Neural progenitor cell (in vitro differentiated cells): ENCODE results near the gene BBS9. TPM values are rescaled to one million over a fixed set of nuclear protein-coding genes. Genes with fewer than 3 reads are reported as not detected.
"Not testable (repeated sequence)": the region's sequence is repeated elsewhere in the genome, so short reads cannot be mapped to it uniquely, and the experiment has no call there.

Experiments
- DNase-seq: peaks from one replicate; pipeline ENCODE4 v3.0.0-alpha.2; 2016; ENCODE audit warnings: low spot score
- H2AFZ ChIP-seq: fragments of 200-600 bp; sonication (generic); replicated peaks from 2 replicates; pipeline ENCODE4 v1.6.1; 2016; ENCODE audit warnings: antibody characterized with exemption
- H3F3A ChIP-seq: fragments of 200-600 bp; sonication (generic); 2 replicates; pipeline ENCODE4 v1.6.1; 2016; ENCODE audit warnings: antibody characterized with exemption, low read depth
- H3K27ac ChIP-seq: fragments of 200-600 bp; sonication (generic); 2 replicates; pipeline ENCODE4 v1.5.1; 2016; ENCODE audit warnings: mild to moderate bottlenecking
- H3K27me3 ChIP-seq: fragments of 200-600 bp; sonication (generic); 2 replicates; pipeline ENCODE4 v1.6.1; 2016; ENCODE audit warnings: mild to moderate bottlenecking, moderate library complexity
- H3K36me3 ChIP-seq: fragments of 200-600 bp; sonication (generic); 2 replicates; pipeline ENCODE4 v1.5.1; 2016
- H3K4me1 ChIP-seq: fragments of 200-600 bp; sonication (generic); 2 replicates; pipeline ENCODE4 v1.6.1; 2016; ENCODE audit warnings: mixed run types
- H3K4me2 ChIP-seq: fragments of 200-600 bp; sonication (generic); 2 replicates; pipeline ENCODE4 v1.6.1; 2016
- H3K4me3 ChIP-seq: fragments of 200-600 bp; sonication (generic); 2 replicates; pipeline ENCODE4 v1.5.1; 2016
- H3K79me2 ChIP-seq: fragments of 200-600 bp; sonication (generic); 2 replicates; pipeline ENCODE4 v1.6.1; 2016; ENCODE audit warnings: low read depth
- H3K9ac ChIP-seq: fragments of 200-600 bp; sonication (generic); 2 replicates; pipeline ENCODE4 v1.6.1; 2016
- H3K9me3 ChIP-seq: fragments of 200-600 bp; sonication (generic); 2 replicates; pipeline ENCODE4 v1.5.1; 2016; ENCODE audit warnings: low read depth
- H4K20me1 ChIP-seq: fragments of 200-600 bp; sonication (generic); 2 replicates; pipeline ENCODE4 v1.6.1; 2016; ENCODE audit warnings: low read depth
- H3K27ac Mint-ChIP-seq: 3 replicates; pipeline ENCODE4 v1.8.0; 2021; ENCODE audit warnings: mixed read lengths
- H3K27me3 Mint-ChIP-seq: 2 replicates; pipeline ENCODE4 v1.8.0; 2022; ENCODE audit warnings: low read depth, mild to moderate bottlenecking, inconsistent platforms, moderate library complexity, mixed read lengths; ENCODE audit not compliant: insufficient read depth
- H3K36me3 Mint-ChIP-seq: 3 replicates; pipeline ENCODE4 v1.8.0; 2021; ENCODE audit warnings: mixed read lengths
- H3K4me1 Mint-ChIP-seq: 3 replicates; pipeline ENCODE4 v1.8.0; 2021; ENCODE audit warnings: mixed read lengths
- H3K4me3 Mint-ChIP-seq: 3 replicates; pipeline ENCODE4 v1.8.0; 2021; ENCODE audit warnings: mild to moderate bottlenecking, moderate library complexity, mixed read lengths
- H3K9me3 Mint-ChIP-seq: 3 replicates; pipeline ENCODE4 v1.8.0; 2020; ENCODE audit warnings: mixed read lengths
- CTCF ChIP-seq: fragments of 200-600 bp; sonication (generic); IDR thresholded peaks from 2 replicates; pipeline ENCODE4 v1.5.1; 2017; ENCODE audit warnings: antibody characterized with exemption, mild to moderate bottlenecking
- EZH2 ChIP-seq: fragments of 200-600 bp; sonication (generic); IDR thresholded peaks from 2 replicates; pipeline ENCODE4 v1.6.1; 2017; ENCODE audit warnings: antibody characterized with exemption, mild to moderate bottlenecking, moderate library complexity
- EZH2phosphoT487 ChIP-seq: fragments of 200-600 bp; sonication (generic); IDR thresholded peaks from 2 replicates; pipeline ENCODE4 v1.6.1; 2017; ENCODE audit warnings: antibody characterized with exemption
- total RNA-seq: library from RNA; depleted of rRNA; stranded (reverse); fragments of >200 nt; gene quantifications from 2 replicates; pipeline ENCODE4 v1.2.3, GENCODE V29; 2015; ENCODE audit warnings: low replicate concordance

The BBS9 gene
- total RNA-seq, 1 donor from 2014 or later: 40.3 TPM

GRCh38 chr7:33091641-33092191 is 37.6 kb upstream of the BBS9 start:
- Histone ChIP-seq H3K4me2 (no peak overlapping the region), H4K20me1 (no peaks in the 10 kb centered on the region), H3K79me2 (no peaks in the 10 kb centered on the region), H3K9me3 (no peaks in the 10 kb centered on the region), H3F3A (no peaks in the 10 kb centered on the region), H3K27ac (no peak overlapping the region), H3K4me1 (no peaks in the 10 kb centered on the region), H3K27me3 (no peaks in the 10 kb centered on the region), H3K4me3 (no peak overlapping the region), H3K9ac (no peak overlapping the region), H2AFZ (no peak overlapping the region), H3K36me3 (no peaks in the 10 kb centered on the region)
- TF ChIP-seq CTCF (no peak), EZH2phosphoT487 (no peak), EZH2 (no peak)
- Mint-ChIP-seq H3K27ac (no peak overlapping the region), H3K9me3 (no peaks in the 10 kb centered on the region), H3K4me3 (no peak overlapping the region), H3K36me3 (peaks cover 16% of the 10 kb centered on the region), H3K4me1 (no peaks in the 10 kb centered on the region), H3K27me3 (no peaks in the 10 kb centered on the region)
- no peak for DNase-seq

GRCh38 chr7:33093266-33093665 is 36.1 kb upstream of the BBS9 start:
- Histone ChIP-seq H4K20me1 (no peaks in the 10 kb centered on the region), H3K4me3 (no peak overlapping the region), H3K79me2 (no peaks in the 10 kb centered on the region), H3K9ac (no peak overlapping the region), H3K27ac (no peak overlapping the region), H2AFZ (no peak overlapping the region), H3K36me3 (peaks cover 5% of the 10 kb centered on the region), H3F3A (no peaks in the 10 kb centered on the region), H3K9me3 (no peaks in the 10 kb centered on the region), H3K4me1 (no peaks in the 10 kb centered on the region), H3K27me3 (no peaks in the 10 kb centered on the region), H3K4me2 (no peak overlapping the region)
- no peak overlapping the region for H3K27ac Mint-ChIP-seq
- TF ChIP-seq CTCF: no peak
- no peak for TF ChIP-seq EZH2
- TF ChIP-seq EZH2phosphoT487: no peak
- no peak overlapping the region for H3K4me3 Mint-ChIP-seq
- H3K4me1 Mint-ChIP-seq: no peaks in the 10 kb centered on the region
- H3K9me3 Mint-ChIP-seq: no peaks in the 10 kb centered on the region
- DNase-seq: no peak
- H3K36me3 Mint-ChIP-seq: peaks cover 21% of the 10 kb centered on the region
- H3K27me3 Mint-ChIP-seq: no peaks in the 10 kb centered on the region

- H3K9me3 ChIP-seq, H3K4me1 ChIP-seq, DNase-seq, H3K27ac ChIP-seq, H3K9me3 Mint-ChIP-seq, H4K20me1 ChIP-seq, H3K27me3 ChIP-seq, H3K79me2 ChIP-seq, H3K4me3 ChIP-seq, H3K4me1 Mint-ChIP-seq, H3K4me3 Mint-ChIP-seq, H3K27ac Mint-ChIP-seq, H3K9ac ChIP-seq, H3K4me2 ChIP-seq, H3F3A ChIP-seq, H3K27me3 Mint-ChIP-seq, H3K36me3 ChIP-seq, H2AFZ ChIP-seq: not testable (repeated sequence)
- H3K36me3 Mint-ChIP-seq: peaks cover 31% of the 10 kb centered on the region
These were observed 34.6 kb upstream of the BBS9 start for GRCh38 chr7:33094745-33095275.

GRCh38 chr7:33099154-33099940 is 30.0 kb upstream of the BBS9 start:
- Mint-ChIP-seq H3K27me3 (no peaks in the 10 kb centered on the region), H3K9me3 (no peaks in the 10 kb centered on the region), H3K4me1 (no peaks in the 10 kb centered on the region), H3K4me3 (no peak overlapping the region), H3K36me3 (peaks cover 31% of the 10 kb centered on the region), H3K27ac (no peak overlapping the region)
- Histone ChIP-seq H3K9me3 (no peaks in the 10 kb centered on the region), H3K4me2 (no peak overlapping the region), H4K20me1 (peaks cover 10% of the 10 kb centered on the region), H3K4me3 (no peak overlapping the region), H2AFZ (no peak overlapping the region), H3K27me3 (no peaks in the 10 kb centered on the region), H3K79me2 (peaks cover 17% of the 10 kb centered on the region), H3K36me3 (peaks cover 5% of the 10 kb centered on the region), H3K4me1 (no peaks in the 10 kb centered on the region), H3K9ac (no peak overlapping the region), H3F3A (no peaks in the 10 kb centered on the region), H3K27ac (no peak overlapping the region)
- TF ChIP-seq EZH2phosphoT487: no peak
- TF ChIP-seq EZH2: no peak
- TF ChIP-seq CTCF: no peak
- no peak for DNase-seq
